Osteocyte (in vitro differentiated cells): ENCODE results near the gene BMPR2. TPM values are rescaled to one million over a fixed set of nuclear protein-coding genes. Genes with fewer than 3 reads are reported as not detected.
"Not testable (repeated sequence)": the region's sequence is repeated elsewhere in the genome, so short reads cannot be mapped to it uniquely, and the experiment has no call there.

ENCODE experiments used
- DNase-seq: peaks from one replicate; pipeline ENCODE4 v3.0.0; 2021; ENCODE audit warnings: mixed read lengths; ENCODE audit not compliant: unreplicated experiment; ENCODE audit errors: extremely low spot score
- H3K27ac Mint-ChIP-seq: one replicate; pipeline ENCODE4 v1.8.0; 2021; ENCODE audit warnings: mild to moderate bottlenecking, mixed read lengths; ENCODE audit not compliant: unreplicated experiment
- H3K27me3 Mint-ChIP-seq: one replicate; pipeline ENCODE4 v1.8.0; 2021; ENCODE audit warnings: mixed read lengths; ENCODE audit not compliant: unreplicated experiment
- H3K36me3 Mint-ChIP-seq: one replicate; pipeline ENCODE4 v1.8.0; 2021; ENCODE audit warnings: mixed read lengths; ENCODE audit not compliant: unreplicated experiment
- H3K4me1 Mint-ChIP-seq: one replicate; pipeline ENCODE4 v1.8.0; 2021; ENCODE audit warnings: mixed read lengths; ENCODE audit not compliant: unreplicated experiment
- H3K4me3 Mint-ChIP-seq: one replicate; pipeline ENCODE4 v1.8.0; 2021; ENCODE audit warnings: mild to moderate bottlenecking, moderate library complexity, mixed read lengths; ENCODE audit not compliant: unreplicated experiment
- H3K9me3 Mint-ChIP-seq: one replicate; pipeline ENCODE4 v1.8.0; 2021; ENCODE audit warnings: mixed read lengths; ENCODE audit not compliant: unreplicated experiment
- total RNA-seq: library from RNA; stranded (reverse); gene quantifications from 2 replicates; pipeline ENCODE4 v1.2.1, GENCODE V29; 2021
- TF ChIP-seq, protein P1 (sequence below): fragments of 200-600 bp; sonication (generic); IDR thresholded peaks from 2 replicates; pipeline ENCODE4 v1.5.0; 2021; ENCODE audit warnings: antibody characterized with exemption, mild to moderate bottlenecking, moderate library complexity

Gene BMPR2
- total RNA-seq, 1 donor from 2014 or later = 92.3 TPM

GRCh38 chr2:202548240-202548639 lies 172.1 kb downstream of the BMPR2 start:
- H3K36me3 Mint-ChIP-seq = peaks cover 25% of the 10 kb centered on the region
- DNase-seq = no peak
- H3K9me3 Mint-ChIP-seq = no peaks in the 10 kb centered on the region
- peak overlapping the region; percentile 11 for H3K27ac Mint-ChIP-seq
- peaks cover 33% of the 10 kb centered on the region for H3K4me1 Mint-ChIP-seq
- no peak overlapping the region for H3K4me3 Mint-ChIP-seq
- TF ChIP-seq, protein P1, sequence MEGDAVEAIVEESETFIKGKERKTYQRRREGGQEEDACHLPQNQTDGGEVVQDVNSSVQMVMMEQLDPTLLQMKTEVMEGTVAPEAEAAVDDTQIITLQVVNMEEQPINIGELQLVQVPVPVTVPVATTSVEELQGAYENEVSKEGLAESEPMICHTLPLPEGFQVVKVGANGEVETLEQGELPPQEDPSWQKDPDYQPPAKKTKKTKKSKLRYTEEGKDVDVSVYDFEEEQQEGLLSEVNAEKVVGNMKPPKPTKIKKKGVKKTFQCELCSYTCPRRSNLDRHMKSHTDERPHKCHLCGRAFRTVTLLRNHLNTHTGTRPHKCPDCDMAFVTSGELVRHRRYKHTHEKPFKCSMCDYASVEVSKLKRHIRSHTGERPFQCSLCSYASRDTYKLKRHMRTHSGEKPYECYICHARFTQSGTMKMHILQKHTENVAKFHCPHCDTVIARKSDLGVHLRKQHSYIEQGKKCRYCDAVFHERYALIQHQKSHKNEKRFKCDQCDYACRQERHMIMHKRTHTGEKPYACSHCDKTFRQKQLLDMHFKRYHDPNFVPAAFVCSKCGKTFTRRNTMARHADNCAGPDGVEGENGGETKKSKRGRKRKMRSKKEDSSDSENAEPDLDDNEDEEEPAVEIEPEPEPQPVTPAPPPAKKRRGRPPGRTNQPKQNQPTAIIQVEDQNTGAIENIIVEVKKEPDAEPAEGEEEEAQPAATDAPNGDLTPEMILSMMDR = no peak
- no peaks in the 10 kb centered on the region for H3K27me3 Mint-ChIP-seq

DNA sequence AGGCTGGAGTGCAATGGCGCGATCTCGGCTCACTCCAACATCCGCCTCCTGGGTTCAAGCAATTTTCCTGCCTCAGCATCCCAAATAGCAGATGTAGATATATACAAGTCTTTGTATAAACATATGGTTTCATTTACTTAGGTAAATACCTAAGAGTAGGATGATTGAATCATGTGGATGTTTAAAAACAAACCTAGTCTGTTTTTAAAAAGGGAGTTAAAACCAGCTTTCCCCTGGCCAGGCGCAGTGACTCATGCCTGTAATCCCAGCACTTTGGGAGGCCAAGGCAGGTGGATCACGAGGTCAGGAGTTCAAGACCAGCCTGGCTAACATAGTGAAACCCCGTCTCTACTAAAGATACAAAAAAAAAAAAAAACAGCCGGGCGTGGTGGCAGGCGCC lies 174.9 kb downstream of the BMPR2 start:
- H3K4me3 Mint-ChIP-seq, DNase-seq: not testable (repeated sequence)
- peaks cover 27% of the 10 kb centered on the region for H3K4me1 Mint-ChIP-seq

DNA sequence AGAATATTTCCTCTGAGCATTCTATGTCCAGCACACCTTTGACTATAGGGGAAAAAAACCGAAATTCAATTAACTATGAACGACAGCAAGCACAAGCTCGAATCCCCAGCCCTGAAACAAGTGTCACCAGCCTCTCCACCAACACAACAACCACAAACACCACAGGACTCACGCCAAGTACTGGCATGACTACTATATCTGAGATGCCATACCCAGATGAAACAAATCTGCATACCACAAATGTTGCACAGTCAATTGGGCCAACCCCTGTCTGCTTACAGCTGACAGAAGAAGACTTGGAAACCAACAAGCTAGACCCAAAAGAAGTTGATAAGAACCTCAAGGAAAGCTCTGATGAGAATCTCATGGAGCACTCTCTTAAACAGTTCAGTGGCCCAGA lies 179.2 kb downstream of the BMPR2 start:
- Mint-ChIP-seq H3K4me1 (peaks cover 3% of the 10 kb centered on the region), H3K27ac (no peak overlapping the region), H3K27me3 (no peaks in the 10 kb centered on the region), H3K36me3 (peaks cover 44% of the 10 kb centered on the region), H3K9me3 (no peaks in the 10 kb centered on the region), H3K4me3 (no peak overlapping the region)
- TF ChIP-seq, protein P1 = no peak
- no peak for DNase-seq

More for the DNA sequence above, 174.9 kb downstream of the BMPR2 start:
- Mint-ChIP-seq H3K27ac (peak overlapping the region; percentile 75), H3K36me3 (peaks cover 32% of the 10 kb centered on the region)
- not testable (repeated sequence) for H3K9me3 Mint-ChIP-seq, H3K27me3 Mint-ChIP-seq

DNA sequence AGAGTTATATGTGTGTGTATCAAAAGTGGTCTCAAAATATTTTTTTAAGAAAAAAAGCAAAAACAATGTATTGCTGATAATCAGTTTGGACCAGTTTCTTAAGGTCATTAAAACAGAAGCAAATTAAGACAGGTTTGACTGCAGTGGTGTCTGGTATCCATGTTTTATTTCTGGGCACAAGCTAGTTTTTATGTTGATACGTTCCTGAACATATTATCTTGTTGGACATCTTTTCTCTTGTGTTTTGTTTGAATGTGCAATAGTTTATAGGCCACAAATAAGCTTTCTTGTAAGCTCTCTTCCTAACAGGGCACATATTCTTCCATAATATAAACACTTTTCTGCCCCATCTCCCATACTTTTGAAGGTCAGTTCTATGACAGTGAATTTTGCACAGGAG lies 184.1 kb downstream of the BMPR2 start:
- TF ChIP-seq, protein P1 = no peak
- Mint-ChIP-seq H3K4me1 (no peaks in the 10 kb centered on the region), H3K9me3 (no peaks in the 10 kb centered on the region), H3K36me3 (peaks cover 43% of the 10 kb centered on the region), H3K27ac (no peak overlapping the region), H3K4me3 (no peak overlapping the region), H3K27me3 (no peaks in the 10 kb centered on the region)
- no peak for DNase-seq

DNA sequence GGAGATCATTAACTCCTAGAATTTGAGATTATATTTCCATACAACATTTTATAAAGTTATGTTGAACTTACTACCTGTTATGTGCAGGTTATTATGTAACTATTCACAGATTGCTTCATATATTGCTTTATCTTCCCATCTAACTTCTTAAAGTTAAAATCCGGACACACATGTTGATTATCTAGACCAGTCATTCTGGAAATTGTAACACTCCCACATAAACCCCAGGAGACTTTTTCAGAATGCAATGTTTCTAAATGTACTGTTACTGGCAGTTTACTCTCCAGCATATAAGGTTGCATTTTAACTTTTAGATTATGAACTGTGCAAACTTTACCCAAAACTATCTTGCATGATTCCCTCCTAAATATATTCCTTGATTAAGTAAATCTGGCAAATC lies 188.1 kb downstream of the BMPR2 start:
- H3K4me3 Mint-ChIP-seq = no peak overlapping the region
- no peaks in the 10 kb centered on the region for H3K4me1 Mint-ChIP-seq
- no peak overlapping the region for H3K27ac Mint-ChIP-seq
- H3K27me3 Mint-ChIP-seq = no peaks in the 10 kb centered on the region
- H3K36me3 Mint-ChIP-seq = peaks cover 24% of the 10 kb centered on the region
- H3K9me3 Mint-ChIP-seq = no peaks in the 10 kb centered on the region
- no peak for DNase-seq
- TF ChIP-seq, protein P1 = no peak

DNA sequence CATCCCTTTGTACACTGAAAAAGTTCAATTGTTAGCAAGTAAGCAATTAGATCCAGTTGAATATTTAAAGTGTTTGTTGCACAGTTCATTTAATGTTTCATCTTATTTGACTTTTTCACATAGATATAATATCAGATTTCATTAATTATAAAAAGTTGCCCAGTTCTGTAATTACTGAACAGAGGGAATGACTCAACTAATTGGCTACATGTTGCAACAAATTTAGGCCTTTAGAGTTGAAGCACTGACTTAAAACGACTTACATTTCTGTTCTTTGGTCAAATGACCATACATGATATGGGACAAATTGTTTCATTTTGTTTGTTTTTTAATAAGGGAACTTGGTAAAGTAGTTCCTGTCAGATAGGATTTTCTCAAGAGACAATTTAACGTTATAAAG lies 190.2 kb downstream of the BMPR2 start:
- no peak for DNase-seq
- peaks cover 11% of the 10 kb centered on the region for H3K36me3 Mint-ChIP-seq
- TF ChIP-seq, protein P1 = no peak

More for the DNA sequence above, 190.2 kb downstream of the BMPR2 start:
- Mint-ChIP-seq H3K9me3 (no peaks in the 10 kb centered on the region), H3K27me3 (no peaks in the 10 kb centered on the region), H3K27ac (no peak overlapping the region), H3K4me3 (no peak overlapping the region), H3K4me1 (no peaks in the 10 kb centered on the region)
